Fibroblast of skin of left biceps (primary cell): ENCODE measurements around the gene TAS2R10.
"Not testable (repeated sequence)": the region's sequence is repeated elsewhere in the genome, so short reads cannot be mapped to it uniquely, and the experiment has no call there.

Experiments used
- DNase-seq, 2 experiments: peaks; one replicate each; pipeline ENCODE4 v3.0.0-alpha.2; 2013; ENCODE audit warnings: low read depth in 2 of 2

Gene TAS2R10

DNA sequence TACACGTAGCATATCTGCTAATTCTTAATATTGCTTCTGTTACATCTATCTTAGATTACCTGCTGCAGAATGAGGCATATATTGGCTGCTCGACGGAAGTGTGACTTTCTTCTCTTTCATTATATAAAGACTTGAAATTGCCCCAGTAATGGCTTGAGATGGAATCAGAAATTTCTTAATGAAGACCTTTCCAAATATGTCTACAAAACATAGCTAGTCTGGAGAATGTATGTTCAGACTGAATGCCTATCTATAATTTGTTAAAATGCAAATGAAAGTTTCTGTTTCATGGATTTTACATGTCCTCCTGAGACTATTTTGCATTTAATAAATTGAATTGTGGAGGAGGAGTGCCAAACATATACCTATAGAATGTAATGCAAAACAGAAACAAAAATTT is at the start of gene TAS2R10:
Gene TAS2R10, minus strand, starts transcription at position 101 of the 400 bp plus-strand sequence. Its CDS starts 89 bp downstream, at position 12.
- DNase-seq, result no peak

- peak in 1 of 2 experiments; percentile 1 for DNase-seq
Observed at GRCh38 chr12:10873378-10873777, 47.2 kb upstream of the TAS2R10 start.

DNA sequence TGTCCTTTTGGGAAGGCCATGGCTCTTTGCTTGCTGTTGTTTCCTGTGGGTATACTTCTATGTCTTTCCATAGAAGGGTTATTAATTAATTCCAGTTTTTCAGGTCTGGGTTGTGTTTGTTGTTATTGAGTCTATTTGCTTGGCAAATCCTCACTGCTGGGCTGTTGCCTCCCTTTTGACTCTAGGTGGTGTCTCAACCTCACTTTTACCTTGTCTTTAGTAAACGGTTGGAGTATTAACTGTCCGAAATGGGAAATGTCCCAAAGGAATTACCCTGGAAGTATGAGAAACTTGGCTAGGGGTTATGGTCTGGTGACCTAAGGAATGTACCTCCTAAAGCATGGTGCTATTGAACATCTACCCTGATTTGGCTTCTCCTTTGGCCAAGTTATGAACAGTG is 41.2 kb upstream of the TAS2R10 start:
- no peak for DNase-seq

DNA sequence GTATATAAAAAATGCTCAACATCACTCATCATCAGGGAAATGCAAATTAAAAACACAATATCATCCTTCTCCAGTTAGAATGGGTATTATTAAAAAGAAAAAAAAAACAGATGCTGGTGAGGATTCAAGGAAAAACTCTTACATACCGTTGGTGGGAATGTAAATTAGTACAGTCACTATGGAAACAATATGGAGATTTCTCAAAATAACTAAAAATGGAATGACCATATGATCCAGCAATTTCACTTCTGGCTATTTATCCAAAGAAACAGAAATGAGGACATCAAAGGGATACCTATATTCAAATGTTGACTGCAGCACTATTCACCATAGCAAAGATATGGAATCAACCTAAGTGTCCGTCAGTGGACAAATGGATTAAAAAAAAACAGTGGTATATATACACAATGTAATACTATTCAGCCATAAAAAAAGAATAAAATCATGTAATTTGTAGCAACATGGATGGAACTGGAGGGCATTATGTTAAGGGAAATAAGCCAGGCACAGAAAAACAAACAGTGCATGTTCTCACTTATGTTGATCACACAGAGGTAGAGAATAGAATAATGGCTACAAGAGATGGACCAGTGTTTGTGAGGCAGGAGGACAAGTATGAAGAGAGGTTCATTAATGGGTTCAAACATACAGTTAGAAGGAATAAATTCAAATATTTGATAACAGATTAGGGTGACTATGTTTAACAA is 37.5 kb upstream of the TAS2R10 start:
- DNase-seq, result no peak

- no peak for DNase-seq
Observed at GRCh38 chr12:10861366-10861765, 35.2 kb upstream of the TAS2R10 start.

- DNase-seq, result no peak
Observed at GRCh38 chr12:10855807-10856206, 29.6 kb upstream of the TAS2R10 start.

GRCh38 chr12:10853776-10854175 is 27.6 kb upstream of the TAS2R10 start:
- no peak for DNase-seq

GRCh38 chr12:10851243-10851858 is 25.2 kb upstream of the TAS2R10 start:
- DNase-seq, result no peak

DNA sequence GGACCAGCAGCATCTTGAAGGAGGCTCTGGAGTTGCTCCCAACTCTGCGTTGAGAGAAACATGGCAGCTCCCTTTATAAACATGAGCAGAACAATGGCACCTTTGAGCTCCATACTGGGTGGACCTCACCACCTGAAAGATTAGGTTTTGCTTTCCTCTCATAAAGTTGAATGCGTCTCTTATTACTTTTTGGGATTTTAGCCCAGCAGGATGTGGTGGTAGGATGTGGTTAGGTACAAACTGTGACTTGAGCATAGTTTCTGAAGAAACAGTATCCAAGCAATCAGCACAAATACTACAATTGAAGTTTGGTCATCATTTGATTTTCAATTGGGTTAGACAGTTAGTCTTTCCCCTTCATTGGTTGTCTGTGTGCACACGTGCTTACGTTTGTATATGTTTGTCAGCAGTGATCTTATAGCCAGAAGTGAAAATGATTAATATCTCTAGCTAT is 23.3 kb upstream of the TAS2R10 start, which contains the start of gene PRR4:
Gene PRR4, minus strand, starts transcription at position 51 of the 454 bp plus-strand sequence. Its CDS starts 38 bp downstream, at position 13.
- DNase-seq, result no peak

DNA sequence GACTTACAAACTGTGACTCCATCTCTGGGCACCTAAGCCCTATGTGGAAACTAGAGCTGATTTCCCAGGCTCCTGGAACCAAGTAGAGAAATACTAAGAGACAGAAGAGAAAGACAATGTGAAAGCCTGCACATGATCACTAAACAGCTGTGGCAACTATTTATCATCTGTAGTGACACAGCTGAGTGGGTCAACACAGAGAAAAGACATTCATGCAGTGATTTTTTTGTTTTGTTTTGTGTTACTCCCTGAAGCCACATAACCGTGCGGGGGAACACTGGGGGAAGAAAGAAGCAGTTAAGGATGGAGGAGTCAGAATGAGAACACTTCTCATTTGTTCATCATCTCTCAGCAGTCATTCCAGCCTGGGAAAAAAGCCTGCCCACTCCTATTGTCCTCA is 21.6 kb upstream of the TAS2R10 start:
- no peak for DNase-seq

GRCh38 chr12:10842862-10843261 is 16.7 kb upstream of the TAS2R10 start:
- DNase-seq, result no peak

GRCh38 chr12:10838461-10838860 is 12.3 kb upstream of the TAS2R10 start:
- no peak for DNase-seq

DNA sequence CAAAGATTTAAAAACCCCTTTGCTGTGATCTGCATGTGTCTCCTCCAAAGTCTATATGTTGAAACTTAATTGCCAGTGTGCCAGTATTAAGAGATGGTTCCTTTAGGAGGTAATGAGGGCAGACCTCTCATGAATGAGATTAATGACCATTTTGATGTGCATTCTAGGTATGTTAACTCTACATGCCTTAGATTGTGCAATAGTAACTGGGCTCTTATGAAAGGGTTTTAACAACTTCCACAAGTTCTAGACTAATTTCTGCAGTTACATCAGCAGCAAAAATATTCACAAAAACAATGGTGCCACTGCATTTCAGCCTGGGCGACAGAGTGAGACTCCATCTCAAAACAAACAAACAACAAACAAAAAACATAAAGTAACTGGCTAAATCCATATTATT is 3.8 kb upstream of the TAS2R10 start:
- no peak for DNase-seq

DNA sequence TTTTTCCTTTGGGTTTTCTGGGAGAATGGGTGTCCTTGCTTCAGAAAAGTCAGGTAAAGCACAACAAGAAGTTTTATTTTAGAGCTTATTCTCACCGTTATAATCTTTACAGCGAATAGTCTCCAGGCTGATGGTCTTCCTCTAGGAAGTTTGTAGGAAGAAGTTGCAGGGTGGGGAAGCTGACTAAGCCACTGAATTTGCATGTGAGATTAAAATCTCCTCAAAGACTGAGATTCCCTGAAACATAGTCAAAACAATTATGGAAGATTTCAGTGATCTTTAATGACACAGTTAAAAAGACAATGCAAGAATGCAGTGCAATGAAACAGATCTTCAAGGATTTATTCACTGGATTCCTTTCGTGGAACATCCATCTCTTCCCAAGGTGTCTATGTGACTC is 1.2 kb downstream of the TAS2R10 start:
- DNase-seq, result no peak

DNA sequence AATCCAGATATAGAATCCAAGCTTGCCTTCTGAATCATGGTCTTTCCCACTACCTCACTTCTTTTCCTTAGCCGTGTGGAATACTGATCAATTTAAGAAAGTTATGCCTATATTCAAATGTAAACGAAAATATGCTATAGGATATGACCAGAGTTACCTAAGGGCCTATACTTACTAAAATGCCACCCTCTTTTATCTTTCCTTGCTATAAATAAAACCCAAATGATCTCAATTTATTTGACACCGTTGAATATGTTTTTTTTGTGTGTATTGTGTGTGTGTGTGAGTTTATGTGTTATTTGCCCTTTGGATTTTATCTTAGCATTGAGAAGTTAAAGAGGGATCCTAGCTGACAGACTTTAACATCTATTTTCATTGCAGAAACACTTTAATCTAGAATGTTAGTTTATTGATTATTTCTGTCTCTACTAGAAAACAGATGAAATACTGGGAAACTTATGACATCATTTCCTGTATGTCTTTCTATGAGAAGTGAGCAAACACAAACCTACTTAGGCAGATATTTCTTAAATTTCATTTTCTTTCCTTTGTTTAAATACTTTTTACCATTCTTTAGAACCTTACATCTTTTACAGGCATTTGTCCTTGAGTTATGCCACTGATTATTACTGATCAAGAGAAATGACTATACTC is 14.1 kb downstream of the TAS2R10 start:
- no peak for DNase-seq

DNA sequence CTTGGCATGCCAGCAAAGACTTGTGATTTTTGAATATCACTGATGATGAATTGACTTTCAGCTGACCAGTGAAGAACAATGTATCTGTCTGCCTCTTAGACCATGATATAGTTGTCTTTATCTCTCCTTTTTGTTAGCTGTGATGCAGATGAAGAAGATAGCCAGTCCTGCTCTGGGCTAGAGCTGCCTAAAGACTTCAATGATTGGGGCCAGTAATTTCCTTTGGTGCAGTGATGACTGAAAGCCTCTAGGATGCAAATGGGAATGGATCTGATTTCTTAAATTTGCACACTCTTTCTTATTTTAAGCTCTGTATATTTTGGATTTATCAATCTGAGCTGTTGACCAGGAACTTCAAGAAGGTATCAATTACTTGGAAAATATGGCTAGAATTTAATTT is 16.1 kb downstream of the TAS2R10 start, which contains the start of gene TAS2R9:
Gene TAS2R9, minus strand, starts transcription at position 101 of the 400 bp plus-strand sequence. Its CDS starts 93 bp downstream, at position 8.
- no peak for DNase-seq

- no peak for DNase-seq
Observed at GRCh38 chr12:10807186-10807585, 19.0 kb downstream of the TAS2R10 start, which contains the start of gene TAS2R8. TAS2R8 (minus strand) TSS chr12:10807286; CDS start chr12:10806980, 306 bp downstream.

DNA sequence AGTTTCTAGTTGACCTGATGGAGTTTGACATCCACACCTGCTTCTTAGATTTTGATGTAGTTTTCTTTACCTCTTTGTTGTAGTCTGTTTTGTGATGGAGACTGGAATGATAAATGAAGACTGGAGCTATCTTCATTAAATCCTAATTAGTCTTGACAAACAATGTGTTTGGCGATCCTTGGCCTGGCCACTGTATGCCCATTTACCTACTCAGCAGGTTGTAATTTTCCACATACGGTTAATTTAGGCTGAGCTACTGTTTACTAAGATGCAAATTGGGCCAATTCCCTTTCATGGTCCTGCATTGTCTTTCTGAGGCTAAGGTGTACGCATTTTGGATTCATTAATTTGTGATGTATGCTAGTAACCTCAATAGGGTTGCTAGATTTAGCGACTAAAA is 23.6 kb downstream of the TAS2R10 start, which contains the start of gene TAS2R7:
Gene TAS2R7, minus strand, starts transcription at position 41 of the 400 bp plus-strand sequence. CDS start 57 bp downstream, outside the sequence.
- no peak for DNase-seq

- DNase-seq, result no peak
Observed at GRCh38 chr12:10801741-10802140, 24.4 kb downstream of the TAS2R10 start.

- DNase-seq, result no peak
Observed at GRCh38 chr12:10794222-10794621, 31.9 kb downstream of the TAS2R10 start.

DNA sequence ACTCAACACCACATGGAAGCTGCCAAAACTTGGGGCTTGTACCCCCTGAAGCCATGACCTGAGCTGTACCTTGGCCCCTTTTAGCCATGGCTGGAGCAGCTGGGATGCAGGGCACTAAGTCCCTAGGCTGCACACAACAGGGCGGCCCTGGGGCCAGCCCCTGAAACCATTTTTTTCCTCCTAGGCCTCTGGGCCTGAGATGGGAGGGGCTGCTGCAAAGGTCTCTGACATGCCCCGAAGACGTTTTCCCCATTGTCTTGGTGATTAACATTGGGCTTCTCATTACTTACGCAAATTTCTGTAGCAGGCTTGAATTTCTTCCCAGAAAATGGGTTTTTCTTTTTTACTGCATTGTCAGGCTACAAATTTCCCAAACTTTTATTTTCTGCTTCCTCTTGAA is 34.4 kb downstream of the TAS2R10 start:
- not testable (repeated sequence) for DNase-seq

- DNase-seq, result no peak
Observed at GRCh38 chr12:10783252-10783651, 42.9 kb downstream of the TAS2R10 start.
